Ovary (tissue), 9 donors: Measurements from ENCODE around the gene GUK1. TPM values are rescaled to one million over a fixed set of nuclear protein-coding genes. Genes with fewer than 3 reads are reported as not detected.

ENCODE experiments used
- DNase-seq, 5 donors: peaks; one replicate each; pipeline ENCODE4 v3.0.0-alpha.2; 2019 to 2020
- H3K27ac ChIP-seq, 2 donors: fragments of 200-600 bp; one replicate each; pipeline versions ENCODE4 v1.5.1 to v1.8.0; 2019 to 2022
- H3K27me3 ChIP-seq: fragments of 200-600 bp; one replicate; pipeline ENCODE4 v1.8.0; 2022
- H3K36me3 ChIP-seq: fragments of 200-600 bp; sonication (generic); one replicate; pipeline ENCODE4 v1.5.1; 2019
- H3K4me1 ChIP-seq: one replicate; pipeline ENCODE4 v1.8.1; 2013; ENCODE audit warnings: mild to moderate bottlenecking, moderate library complexity; ENCODE audit not compliant: insufficient read depth
- H3K4me3 ChIP-seq: fragments of 200-600 bp; sonication (generic); one replicate; pipeline ENCODE4 v1.5.1; 2017
- H3K9me3 ChIP-seq, 2 donors: fragments of 200-600 bp in 1 of 2; sonication (generic) in 1 of 2; one replicate each; pipeline versions ENCODE4 v1.5.1 to v1.8.1; 2013 to 2019; ENCODE audit warnings: mild to moderate bottlenecking in 1 of 2, moderate library complexity in 1 of 2
- CTCF ChIP-seq, 3 donors: fragments of 450-650 bp in 2 of 3; fragments of 200-600 bp in 1 of 3; IDR thresholded peaks; one replicate each; pipeline versions ENCODE4 v1.5.1 to v1.8.0; 2016 to 2022; ENCODE audit warnings: antibody characterized with exemption in 3 of 3, mild to moderate bottlenecking in 1 of 3
- EP300 ChIP-seq: sonication (generic); formaldehyde crosslinking; IDR thresholded peaks from one replicate; pipeline ENCODE4 v1.6.1; 2017; ENCODE audit warnings: antibody characterized with exemption
- POLR2A ChIP-seq: fragments of 450-650 bp; IDR thresholded peaks from one replicate; pipeline ENCODE4 v1.6.1; 2017; ENCODE audit warnings: antibody characterized with exemption, mild to moderate bottlenecking, moderate library complexity
- WGBS, 3 donors: extraction: QIAGEN DNeasy Blood & Tissue Kit in 1 of 3; methylation state at CpG; one replicate each; pipeline versions ENCODE4 v1.1.5 to v1.1.7; 2013 to 2017; 5-methylcytosine and 5-hydroxymethylcytosine counted together
- intact Hi-C, 4 donors: fragments of 100-400 bp; cut with DNase I; formaldehyde crosslinking; loops; one replicate each; pipeline versions ENCODE4 v1.11.0 to v1.15.1; 2022 to 2023
- polyA plus RNA-seq, 2 donors: library from polyadenylated mRNA; stranded (reverse); fragments of 200-250 nt in 1 of 2; fragments of 350-450 nt in 1 of 2; fragmentation: Illumina TruSeq in 1 of 2; extraction: RNeasy Lipid Tissue Mini Kit (QIAGEN cat#74804) in 1 of 2; gene quantifications; one replicate each; pipeline ENCODE4 v1.2.3, GENCODE V29; 2013 to 2014
- total RNA-seq, 7 donors: library from RNA; depleted of rRNA in 2 of 7; stranded (reverse); fragments of >200 nt in 2 of 7; fragmentation: NEBNext Ultra II Directional in 3 of 7; extraction: Animal tissue kit (Norgen Biotek cat#: 25700) in 3 of 7; gene quantifications; one replicate each; pipeline versions ENCODE4 v1.1.0 to v1.2.4, GENCODE V29; 2016 to 2023
- donor health status: DM: no; HTN: no; CAD: no; lungs with moderate emphysema.
- donor health status: DM: no; HTN: no; CAD: no.
- donor health status: Bipolar disorder and iron deficiency.
- donor health status: DM: yes; HTN: yes; CAD: no.
- donor health status: DM: no; HTN: no; CAD: no.
- donor health status: DM: yes; HTN: yes; CAD: no.

Gene GUK1
- total and polyA plus RNA-seq, 9 donors, result 17.7 to 256 (median 171) TPM

GRCh38 chr1:228120351-228120750 lies 19.7 kb upstream of the GUK1 start:
- intact Hi-C loops, result no loop called here
- WGBS, 3 donors, result 41 to 59% (median 59%) methylated on average over 1 of the region's 1 CpG
- TF ChIP-seq EP300 (no peak), POLR2A (no peak), CTCF (IDR thresholded peaks at IDR 0.05) (no peak)

DNA sequence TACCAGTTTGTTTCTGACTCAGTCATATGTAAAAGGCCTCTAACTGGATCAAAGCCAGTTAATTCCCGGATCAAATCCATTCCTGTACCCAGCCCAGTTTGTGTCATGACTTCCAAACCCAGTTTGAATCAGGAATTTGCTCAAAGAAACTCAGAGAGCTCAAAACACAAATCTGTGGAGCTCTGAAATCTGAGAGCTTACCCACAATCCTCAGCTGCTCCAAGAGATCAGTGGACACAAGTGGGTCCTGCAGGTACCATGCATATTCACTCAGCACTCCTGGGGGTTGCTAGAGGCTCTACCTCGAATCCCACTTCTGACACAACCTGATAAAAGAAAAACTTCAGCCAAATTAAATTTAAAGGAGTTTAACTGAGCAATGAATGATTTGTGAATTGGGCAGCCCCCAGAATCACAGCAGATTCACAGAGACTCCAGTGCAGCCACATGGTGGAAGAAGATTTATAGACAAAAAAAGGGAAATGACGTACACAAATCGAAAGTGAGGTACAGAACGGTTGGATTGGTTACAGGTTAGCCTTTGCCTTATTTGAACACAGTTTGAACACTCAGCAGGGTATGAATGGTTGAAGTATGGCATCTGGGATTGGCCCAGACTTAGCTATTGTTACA lies 19.1 kb upstream of the GUK1 start:
- Histone ChIP-seq H3K27me3 (no peaks in the 10 kb centered on the region), H3K36me3 (no peaks in the 10 kb centered on the region), H3K4me1 (no peaks in the 10 kb centered on the region), H3K9me3 (no peaks in the 10 kb centered on the region), H3K4me3 (no peak overlapping the region), H3K27ac (no peak overlapping the region)
- TF ChIP-seq EP300 (no peak), CTCF (IDR thresholded peaks at IDR 0.05) (no peak), POLR2A (no peak)
- DNase-seq, result no peak
- WGBS, 3 donors, result 70 to 73% (median 72%) methylated on average over 5 of the region's 5 CpGs
- intact Hi-C loops, result no loop called here

More at GRCh38 chr1:228120351-228120750, 19.7 kb upstream of the GUK1 start:
- no peaks in the 10 kb centered on the region for H3K9me3 ChIP-seq
- H3K36me3 ChIP-seq, result no peaks in the 10 kb centered on the region
- no peaks in the 10 kb centered on the region for H3K4me1 ChIP-seq
- no peak overlapping the region for H3K4me3 ChIP-seq
- no peak for DNase-seq
- H3K27ac ChIP-seq, result no peak overlapping the region
- H3K27me3 ChIP-seq, result no peaks in the 10 kb centered on the region

DNA sequence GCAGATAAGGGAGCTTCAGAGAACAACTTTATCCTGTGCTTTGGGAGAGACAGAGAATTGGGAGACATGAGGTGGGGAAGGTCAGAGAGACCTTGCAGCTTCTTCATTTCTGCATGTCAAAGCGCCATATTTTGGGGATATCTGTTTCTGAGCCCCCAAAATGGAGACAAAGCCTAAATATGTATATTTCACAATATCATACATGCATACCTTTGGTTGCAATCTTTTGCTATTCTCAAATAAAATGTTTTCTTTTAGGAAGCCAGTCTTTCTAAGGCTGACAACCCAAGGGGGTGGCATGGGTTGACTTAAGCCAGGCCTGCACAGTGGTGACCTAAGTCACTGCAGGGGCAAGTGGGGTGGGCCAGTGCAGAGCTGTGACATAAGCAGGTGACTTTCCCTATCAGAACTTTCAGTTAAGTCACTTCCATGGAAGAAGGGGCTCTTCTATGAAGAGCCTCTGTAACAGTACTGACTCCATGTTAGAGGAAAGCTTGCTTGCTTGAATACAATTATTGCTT lies 17.1 kb upstream of the GUK1 start:
- H3K4me1 ChIP-seq, result no peaks in the 10 kb centered on the region
- H3K27me3 ChIP-seq, result no peaks in the 10 kb centered on the region
- intact Hi-C loops, result no loop called here
- WGBS, 3 donors, result 59 to 63% (median 61%) methylated on average over 1 of the region's 1 CpG
- H3K9me3 ChIP-seq, result no peaks in the 10 kb centered on the region
- no peaks in the 10 kb centered on the region for H3K36me3 ChIP-seq
- H3K27ac ChIP-seq, result no peak overlapping the region
- no peak overlapping the region for H3K4me3 ChIP-seq
- DNase-seq, result no peak
- TF ChIP-seq POLR2A (no peak), CTCF (IDR thresholded peaks at IDR 0.05) (no peak)

- Histone ChIP-seq H3K9me3 (no peaks in the 10 kb centered on the region), H3K27ac (no peak overlapping the region), H3K27me3 (no peaks in the 10 kb centered on the region), H3K36me3 (no peaks in the 10 kb centered on the region), H3K4me1 (no peaks in the 10 kb centered on the region), H3K4me3 (no peak overlapping the region)
- no peak for TF ChIP-seq EP300
- TF ChIP-seq CTCF (IDR thresholded peaks at IDR 0.05), result no peak
- TF ChIP-seq POLR2A, result no peak
- WGBS, 3 donors, result 54 to 59% (median 58%) methylated on average over 2 of the region's 2 CpGs
- intact Hi-C loops, result no loop called here
- DNase-seq, result no peak
These were observed 16.6 kb upstream of the GUK1 start for GRCh38 chr1:228123505-228123904.
